GM19240 (cell line): ENCODE data around the gene PLAU.
"Not testable (repeated sequence)": the region's sequence is repeated elsewhere in the genome, so short reads cannot be mapped to it uniquely, and the experiment has no call there.

Experiments used
- DNase-seq: peaks from one replicate; pipeline ENCODE4 v3.0.0; 2011; ENCODE audit warnings: low spot score; ENCODE audit not compliant: insufficient read length

The PLAU gene

DNA sequence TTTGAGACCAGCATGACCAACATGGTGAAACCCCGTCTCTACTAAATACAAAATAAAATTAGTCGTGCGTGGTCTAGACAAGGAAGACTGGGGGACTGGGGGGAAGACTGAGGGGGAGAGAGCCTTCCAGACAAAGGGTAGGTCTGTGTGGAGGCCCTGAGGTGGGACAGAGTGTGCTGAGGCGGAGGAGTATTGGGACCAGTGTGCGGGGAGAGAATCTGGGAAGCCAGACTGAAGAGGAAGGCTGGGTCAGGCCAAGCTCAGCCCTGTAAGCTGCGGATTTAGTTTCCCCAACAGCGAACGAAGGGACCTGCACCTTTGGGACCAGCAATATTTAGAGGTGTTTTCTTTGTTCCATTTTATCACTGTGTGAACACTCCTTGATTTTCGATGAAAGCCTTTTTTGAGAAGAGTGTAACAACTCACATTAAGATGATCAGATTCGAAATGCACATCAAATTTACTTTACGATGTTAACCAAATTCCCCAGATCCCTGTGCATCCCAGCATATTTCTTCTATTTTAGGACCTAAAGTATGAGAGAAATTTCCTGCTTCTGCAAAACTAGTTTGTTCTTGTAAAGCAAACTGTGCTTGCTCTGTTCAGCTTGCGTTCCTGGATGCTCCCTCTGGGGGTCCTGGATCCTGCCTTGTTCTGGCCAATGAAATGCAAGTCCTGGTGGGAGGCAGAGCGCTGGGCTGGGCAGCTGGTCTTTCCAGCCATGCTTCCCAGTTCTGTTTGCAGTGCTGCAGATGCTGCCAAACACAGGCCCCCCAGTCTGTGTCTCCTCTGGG, 39.4 kb downstream of the PLAU start:
- no peak for DNase-seq

DNA sequence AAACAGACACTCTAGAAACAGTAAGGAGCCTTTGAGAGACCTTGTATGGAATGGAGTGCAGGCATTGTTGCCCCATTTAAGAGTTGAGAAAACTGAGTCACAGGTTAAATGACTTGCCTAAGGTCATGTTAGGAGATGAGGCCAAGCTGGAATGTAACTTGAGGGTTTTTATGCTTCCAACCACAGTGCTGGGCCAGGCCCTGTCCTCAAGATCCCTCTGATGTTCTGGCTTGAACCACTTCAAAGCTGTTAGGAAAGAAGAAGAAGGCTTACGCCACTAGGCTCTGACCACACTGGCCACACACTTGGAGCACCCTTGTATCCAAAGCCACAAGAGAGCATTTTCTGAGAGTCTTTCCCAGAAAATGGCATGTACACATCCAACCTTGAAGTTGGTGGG, 42.7 kb downstream of the PLAU start:
- no peak for DNase-seq

GRCh38 chr10:73954737-73955136, 43.8 kb downstream of the PLAU start:
- no peak for DNase-seq

- DNase-seq: no peak
Measured at GRCh38 chr10:73955719-73956118, 44.8 kb downstream of the PLAU start.

DNA sequence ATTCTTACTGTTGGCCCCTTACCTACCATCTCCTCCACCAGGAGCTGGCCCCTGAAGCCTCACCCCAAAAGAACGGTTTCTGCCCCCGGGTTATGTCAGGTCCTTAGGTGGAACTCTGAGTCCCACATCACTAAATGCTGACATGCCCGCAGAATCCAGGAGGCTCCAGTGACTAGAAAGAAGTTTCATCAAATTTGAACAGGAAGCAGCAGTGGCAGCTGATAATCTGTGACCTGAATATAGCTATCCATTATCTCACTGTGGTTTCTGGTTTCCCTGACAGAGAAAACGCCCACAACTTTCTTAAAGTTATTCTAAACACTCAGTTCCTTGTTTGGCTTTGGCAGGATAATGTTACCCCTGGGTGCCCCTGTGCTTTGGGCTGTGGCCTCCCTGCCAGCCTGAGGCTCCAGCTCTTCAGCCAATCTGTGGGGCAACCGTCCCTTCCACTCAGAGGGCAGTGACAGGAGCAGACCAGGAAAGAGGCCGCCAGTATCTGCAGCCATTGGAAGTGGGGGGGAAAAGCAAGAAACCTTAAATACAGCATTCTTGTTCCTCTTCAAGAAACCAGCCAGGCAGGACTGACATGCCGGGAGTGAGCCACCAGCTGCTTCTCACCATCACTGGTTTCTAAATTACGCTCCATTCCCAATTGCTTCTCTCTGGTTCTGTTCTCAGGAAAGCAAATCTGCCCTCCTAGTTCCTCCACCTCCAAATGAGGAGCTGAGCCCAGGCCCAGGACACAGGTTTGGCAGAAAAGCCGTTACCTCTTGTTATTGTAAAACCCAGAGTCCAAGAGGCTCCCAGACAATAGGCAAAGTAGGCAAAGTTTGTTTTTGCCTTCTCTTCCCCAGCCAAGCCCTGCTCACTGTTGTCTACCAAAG, 45.8 kb downstream of the PLAU start:
- DNase-seq: no peak

DNA sequence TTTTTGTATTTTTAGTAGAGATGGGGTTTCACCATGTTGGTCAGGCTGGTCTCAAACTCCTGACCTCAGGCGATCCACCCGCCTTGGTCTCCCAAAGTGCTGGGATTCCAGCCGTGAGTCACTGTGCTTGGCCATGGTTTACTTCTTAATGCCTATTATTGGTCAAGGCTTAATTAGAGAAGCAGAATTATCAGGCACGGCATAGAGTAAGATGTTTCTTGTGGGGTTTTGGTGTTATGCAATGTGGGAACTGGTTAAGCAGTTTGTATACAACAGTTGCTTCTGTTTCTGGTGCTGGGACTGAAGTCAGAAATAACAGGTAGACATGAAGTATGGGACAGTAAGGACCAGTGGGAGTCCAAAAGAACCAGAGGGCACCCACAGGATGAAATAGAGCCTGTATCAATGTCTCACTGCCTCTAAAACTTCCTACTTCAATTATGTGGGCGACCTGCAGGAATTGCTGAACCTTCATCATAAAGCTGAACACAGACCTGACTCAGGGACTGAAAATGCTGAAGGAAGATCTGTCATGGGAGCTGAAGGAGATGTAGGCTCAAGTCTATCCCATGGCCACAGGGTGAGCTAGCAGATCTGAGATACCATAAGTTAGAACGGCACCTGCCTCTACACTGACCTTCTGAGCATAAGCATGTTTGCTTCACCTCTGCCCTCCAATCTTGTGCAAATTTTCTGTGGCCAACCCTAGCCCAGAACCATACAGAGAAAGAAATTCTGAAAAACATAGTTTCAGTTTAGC, 48.7 kb downstream of the PLAU start:
- DNase-seq: no peak

DNA sequence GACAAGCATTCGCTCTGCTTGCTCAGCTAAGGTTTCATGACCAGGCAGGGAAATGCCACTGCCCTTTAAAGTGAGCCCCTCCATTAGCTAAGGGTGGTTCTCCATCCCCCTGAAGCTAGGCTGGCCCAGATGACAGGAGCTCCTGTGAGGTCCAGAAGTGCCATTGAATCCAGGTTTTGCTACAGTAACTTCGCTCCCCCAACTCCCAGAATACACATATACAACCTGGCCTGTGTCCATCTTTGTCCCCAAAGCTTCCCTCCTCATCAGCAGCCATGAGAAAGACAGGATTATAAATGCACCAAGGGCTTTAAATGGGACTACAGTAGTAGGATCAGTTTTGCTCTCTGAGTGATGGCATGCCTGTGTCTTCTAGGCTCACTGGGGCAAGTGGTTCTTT, 51.5 kb downstream of the PLAU start:
- DNase-seq: no peak

DNA sequence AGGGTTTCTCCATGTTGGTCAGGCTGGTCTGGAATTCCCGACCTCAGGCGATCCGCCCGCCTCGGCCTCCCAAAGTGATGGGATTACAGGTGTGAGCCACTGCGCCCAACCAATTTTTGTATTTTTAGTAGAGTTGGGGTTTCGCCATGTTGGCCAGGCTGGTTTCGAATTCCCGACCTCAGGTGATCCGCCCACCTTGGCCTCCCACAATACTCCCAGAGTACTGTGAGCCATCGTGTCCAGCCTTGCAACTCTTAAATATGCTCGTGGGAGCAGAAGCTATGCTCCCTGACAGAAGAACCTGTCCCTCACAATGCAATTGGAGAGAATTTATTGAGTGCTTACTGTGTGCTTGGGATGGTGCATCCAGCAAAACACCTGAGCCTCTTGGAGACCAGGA, 52.6 kb downstream of the PLAU start:
- DNase-seq: not testable (repeated sequence)

DNA sequence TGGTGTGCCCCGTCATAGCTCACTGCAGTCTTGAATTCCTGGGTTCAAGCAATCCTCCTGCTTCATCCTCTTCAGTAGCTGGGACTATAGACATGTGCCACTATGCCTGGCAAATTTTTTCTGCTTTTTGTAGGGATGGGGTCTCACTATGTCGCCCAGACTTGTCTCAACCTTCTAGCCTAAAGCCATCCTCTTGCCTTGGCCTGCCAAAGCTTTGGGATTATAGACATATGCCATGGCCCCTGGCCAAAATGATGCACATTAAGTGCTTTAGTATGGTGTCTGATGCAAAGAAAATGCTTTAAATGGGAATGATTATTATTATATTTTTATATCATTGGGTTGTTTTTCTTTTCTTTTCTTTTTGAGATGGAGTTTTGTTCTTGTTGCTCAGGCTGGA, 53.8 kb downstream of the PLAU start:
- DNase-seq: no peak

DNA sequence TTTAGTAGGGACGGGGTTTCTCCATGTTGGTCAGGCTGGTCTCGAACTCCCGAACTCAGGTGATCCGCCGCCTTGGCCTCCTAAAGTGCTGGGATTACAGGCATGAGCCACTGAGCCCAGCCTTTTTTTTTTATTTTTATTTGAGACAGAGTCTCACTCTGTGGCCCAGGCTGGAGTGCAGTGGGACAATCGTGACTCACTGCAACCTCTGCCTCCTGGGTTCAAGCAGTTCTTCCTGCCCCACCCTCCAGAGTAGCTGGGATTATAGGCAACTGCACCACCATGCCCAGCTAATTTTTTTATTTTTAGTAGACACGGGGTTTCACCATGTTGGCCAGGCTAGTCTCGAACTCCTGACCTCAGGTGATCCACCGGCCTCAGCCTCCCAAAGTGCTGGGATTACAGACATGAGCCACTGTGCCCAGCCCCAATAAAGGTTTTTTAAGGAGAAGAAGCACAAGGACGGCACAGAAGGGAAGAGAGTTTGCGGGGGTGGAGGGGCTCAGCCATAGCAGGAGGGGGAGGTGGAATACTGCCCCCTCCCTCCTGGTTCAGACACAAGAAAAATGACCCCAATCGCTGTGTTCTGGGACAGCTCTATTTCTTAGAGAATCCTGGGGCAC, 54.4 kb downstream of the PLAU start:
- not testable (repeated sequence) for DNase-seq

DNA sequence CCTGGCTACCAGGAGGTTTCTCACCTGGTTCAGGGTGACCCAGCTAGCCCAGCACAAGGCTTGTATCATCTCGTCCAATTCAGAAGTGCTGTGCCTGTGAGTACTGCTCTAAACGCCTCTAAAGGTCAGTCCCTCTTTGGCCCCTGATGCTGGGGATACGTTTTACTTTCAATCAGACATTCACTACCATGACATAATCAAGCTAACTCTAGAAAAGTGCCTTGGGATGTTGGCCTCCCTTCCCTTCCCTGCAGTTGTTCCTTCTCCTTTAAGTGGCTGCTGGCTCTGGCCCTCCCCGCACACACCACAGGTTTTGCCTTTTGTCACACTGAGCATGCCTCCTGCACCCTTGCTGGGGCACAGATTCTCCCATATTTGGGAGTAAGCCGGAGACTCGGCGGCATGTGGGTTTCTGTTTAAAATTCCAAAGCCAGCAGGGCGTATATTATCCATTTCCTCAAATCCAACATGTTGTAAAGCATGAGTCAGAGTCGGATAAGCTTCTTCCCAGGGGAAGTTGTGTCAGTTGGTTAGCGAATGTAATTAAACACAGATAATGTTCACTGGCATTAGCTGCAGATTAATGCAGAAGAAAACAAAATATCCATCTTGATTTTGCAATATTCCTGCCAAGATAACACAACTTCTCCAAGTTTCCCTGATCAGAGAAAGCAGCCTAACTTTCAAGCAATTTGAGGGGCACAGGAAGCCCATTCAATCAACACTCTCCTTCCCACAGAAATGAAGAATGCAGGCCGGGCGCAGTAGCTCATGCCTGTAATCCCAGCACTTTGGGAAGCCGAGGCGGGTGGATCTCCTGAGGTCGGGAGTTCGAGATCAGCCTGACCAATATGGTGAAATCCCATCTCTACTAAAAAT, 55.2 kb downstream of the PLAU start:
- DNase-seq: no peak

DNA sequence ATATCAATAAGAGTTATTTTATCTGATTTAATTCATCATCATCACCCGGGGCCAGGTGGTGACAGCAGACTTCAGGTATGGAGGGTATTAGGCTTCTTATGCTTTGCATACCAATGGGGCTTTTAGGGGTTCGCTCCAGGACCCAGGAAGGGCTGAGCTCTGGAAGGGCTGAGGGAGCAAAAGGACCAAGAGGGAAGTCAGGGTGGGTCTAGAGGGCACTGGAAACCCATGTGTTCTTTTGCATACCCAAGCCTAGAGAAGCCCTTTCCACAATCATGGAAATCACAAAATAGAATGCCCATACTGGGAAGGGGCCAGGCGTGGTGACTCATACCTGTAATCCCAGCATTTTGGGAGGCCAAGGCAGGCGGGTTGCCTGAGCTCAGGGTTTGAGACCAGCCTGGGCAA, 56.1 kb downstream of the PLAU start:
- no peak for DNase-seq
